HepG2 (cell line): Measurements from ENCODE around the gene RHBDL1. TPM values are rescaled to one million over a fixed set of nuclear protein-coding genes. Genes with fewer than 3 reads are reported as not detected.

Experiments
- EEA1 ChIP-seq: sonication (generic); formaldehyde crosslinking; IDR thresholded peaks from 2 replicates; pipeline ENCODE4 v1.5.1; 2020; ENCODE audit warnings: mild to moderate bottlenecking, missing genetic modification reagents, borderline replicate concordance
- FOXP4 ChIP-seq: sonication (generic); formaldehyde crosslinking; IDR thresholded peaks from 2 replicates; pipeline ENCODE4 v1.4.0; 2020; ENCODE audit warnings: missing genetic modification reagents
- GTF2F1 ChIP-seq: fragments of 150-350 bp; IDR thresholded peaks from 2 replicates; pipeline ENCODE4 v1.6.1; 2014; ENCODE audit warnings: low read length
- MBD4 ChIP-seq: IDR thresholded peaks from 2 replicates; pipeline ENCODE4 v1.6.1; 2012; ENCODE audit warnings: low read length, inconsistent platforms, borderline replicate concordance
- MEIS1 ChIP-seq: sonication (generic); formaldehyde crosslinking; IDR thresholded peaks from 2 replicates; pipeline ENCODE4 v1.9.0; 2021; ENCODE audit warnings: mild to moderate bottlenecking, missing genetic modification reagents, moderate library complexity, borderline replicate concordance
- NCOA5 ChIP-seq: sonication (generic); formaldehyde crosslinking; IDR thresholded peaks from 2 replicates; pipeline ENCODE4 v1.4.0; 2020; ENCODE audit warnings: missing genetic modification reagents
- NFKBIZ ChIP-seq: IDR thresholded peaks from 2 replicates; pipeline ENCODE4 v1.6.1; 2018; ENCODE audit warnings: missing genetic modification reagents, missing compliant biosample characterization
- NKX3-1 ChIP-seq: sonication (generic); formaldehyde crosslinking; IDR thresholded peaks from 2 replicates; pipeline ENCODE4 v1.5.0; 2020; ENCODE audit warnings: missing genetic modification reagents
- NR2F6 ChIP-seq, 2 experiments: IDR thresholded peaks; 2 replicates each; pipeline ENCODE4 v1.6.1; 2016; ENCODE audit warnings: antibody characterized with exemption in 1 of 2, mild to moderate bottlenecking in 1 of 2
- PAWR ChIP-seq: sonication (generic); formaldehyde crosslinking; IDR thresholded peaks from 2 replicates; pipeline ENCODE4 v1.4.0; 2020; ENCODE audit warnings: missing genetic modification reagents, mild to moderate bottlenecking, borderline replicate concordance
- SALL1 ChIP-seq: sonication (generic); formaldehyde crosslinking; IDR thresholded peaks from 2 replicates; pipeline ENCODE4 v1.8.0; 2022; ENCODE audit warnings: mild to moderate bottlenecking, missing genetic modification reagents
- SATB2 ChIP-seq: sonication (generic); formaldehyde crosslinking; IDR thresholded peaks from 2 replicates; pipeline ENCODE4 v1.5.0; 2020; ENCODE audit warnings: missing genetic modification reagents
- ZNF329 ChIP-seq: sonication (generic); formaldehyde crosslinking; IDR thresholded peaks from 2 replicates; pipeline ENCODE4 v1.9.0; 2021; ENCODE audit warnings: low read depth, mild to moderate bottlenecking, missing genetic modification reagents
- ZNF451 ChIP-seq: sonication (generic); formaldehyde crosslinking; IDR thresholded peaks from 2 replicates; pipeline ENCODE4 v1.5.0; 2020; ENCODE audit warnings: mild to moderate bottlenecking, missing genetic modification reagents
- ZNF503 ChIP-seq: sonication (generic); formaldehyde crosslinking; IDR thresholded peaks from 2 replicates; pipeline ENCODE4 v1.4.0; 2020; ENCODE audit warnings: missing genetic modification reagents
- ZNF660 ChIP-seq: sonication (generic); formaldehyde crosslinking; IDR thresholded peaks from 2 replicates; pipeline ENCODE4 v1.5.1; 2020; ENCODE audit warnings: mild to moderate bottlenecking, low read depth, missing genetic modification reagents, borderline replicate concordance
- ZNF800 ChIP-seq: sonication (generic); formaldehyde crosslinking; IDR thresholded peaks from 2 replicates; pipeline ENCODE4 v1.4.0; 2020; ENCODE audit warnings: missing genetic modification reagents
- polyA plus RNA-seq, 8 experiments: library from polyadenylated mRNA; depleted of rRNA in 3 of 8; stranded (reverse) in 7 of 8; unstranded in 1 of 8; fragments of >200 nt; fragmentation: Illumina TruSeq in 4 of 8; extraction: Trizol in 4 of 8; gene quantifications; 2 replicates each; pipeline versions ENCODE4 v1.2.1 to v1.2.3, GENCODE V29; 2011 to 2016; ENCODE audit warnings: low read depth in 4 of 8, missing spikeins in 1 of 8, mixed read lengths in 1 of 8; ENCODE audit not compliant: insufficient read depth in 1 of 8
- total RNA-seq, 5 experiments: library from RNA; depleted of rRNA; stranded (reverse); fragments of >200 nt; fragmentation: Illumina TruSeq; extraction: Trizol; gene quantifications; 2 replicates each; pipeline ENCODE4 v1.2.3, GENCODE V29; 2016; ENCODE audit warnings: low read depth in 1 of 5
- TF ChIP-seq, protein P1 (sequence below): sonication (generic); formaldehyde crosslinking; IDR thresholded peaks from 2 replicates; pipeline ENCODE4; 2020; ENCODE audit warnings: missing genetic modification reagents, mild to moderate bottlenecking, borderline replicate concordance
- TF ChIP-seq, protein P2 (sequence below): sonication (generic); formaldehyde crosslinking; IDR thresholded peaks from 2 replicates; pipeline ENCODE4 v1.8.1; 2023; ENCODE audit warnings: mild to moderate bottlenecking, moderate library complexity, missing genetic modification reagents

The RHBDL1 gene
- total and polyA plus RNA-seq, 2 of the 13 experiments (the other 11 are each of a cell fraction or from before 2014, with no cell fraction given) = 1.8 to 3.8 TPM

GRCh38 chr16:695355-696089 lies 20.1 kb downstream of the RHBDL1 start (continued):
- TF ChIP-seq SALL1 (peak; percentile 79), MBD4 (no peak), NR2F6 (IDR thresholded peaks at IDR 0.05) (no peak), NR2F6 (CRISPR knock-in tag; IDR thresholded peaks at IDR 0.05) (peak; percentile 36; the same call in 1 of the 2 replicates), GTF2F1 (no peak), MEIS1 (CRISPR knock-in tag) (no peak; the same call in 1 of the 2 replicates), ZNF800 (CRISPR knock-in tag) (peak; percentile 99), NCOA5 (no peak), EEA1 (CRISPR knock-in tag) (no peak), NFKBIZ (CRISPR knock-in tag) (0 out of 2 replicates have a peak, but pooled peaks have one; percentile 42), ZNF660 (CRISPR knock-in tag) (0 out of 2 replicates have a peak, but pooled peaks have one; percentile 65), ZNF329 (CRISPR knock-in tag) (no peak), PAWR (CRISPR knock-in tag) (no peak; the same call in 1 of the 2 replicates), SATB2 (no peak), ZNF451 (CRISPR knock-in tag) (peak; percentile 74), NKX3-1 (0 out of 2 replicates have a peak, but pooled peaks have one; percentile 63), ZNF503 (CRISPR knock-in tag) (no peak), FOXP4 (CRISPR knock-in tag) (no peak)
- TF ChIP-seq, protein P1, sequence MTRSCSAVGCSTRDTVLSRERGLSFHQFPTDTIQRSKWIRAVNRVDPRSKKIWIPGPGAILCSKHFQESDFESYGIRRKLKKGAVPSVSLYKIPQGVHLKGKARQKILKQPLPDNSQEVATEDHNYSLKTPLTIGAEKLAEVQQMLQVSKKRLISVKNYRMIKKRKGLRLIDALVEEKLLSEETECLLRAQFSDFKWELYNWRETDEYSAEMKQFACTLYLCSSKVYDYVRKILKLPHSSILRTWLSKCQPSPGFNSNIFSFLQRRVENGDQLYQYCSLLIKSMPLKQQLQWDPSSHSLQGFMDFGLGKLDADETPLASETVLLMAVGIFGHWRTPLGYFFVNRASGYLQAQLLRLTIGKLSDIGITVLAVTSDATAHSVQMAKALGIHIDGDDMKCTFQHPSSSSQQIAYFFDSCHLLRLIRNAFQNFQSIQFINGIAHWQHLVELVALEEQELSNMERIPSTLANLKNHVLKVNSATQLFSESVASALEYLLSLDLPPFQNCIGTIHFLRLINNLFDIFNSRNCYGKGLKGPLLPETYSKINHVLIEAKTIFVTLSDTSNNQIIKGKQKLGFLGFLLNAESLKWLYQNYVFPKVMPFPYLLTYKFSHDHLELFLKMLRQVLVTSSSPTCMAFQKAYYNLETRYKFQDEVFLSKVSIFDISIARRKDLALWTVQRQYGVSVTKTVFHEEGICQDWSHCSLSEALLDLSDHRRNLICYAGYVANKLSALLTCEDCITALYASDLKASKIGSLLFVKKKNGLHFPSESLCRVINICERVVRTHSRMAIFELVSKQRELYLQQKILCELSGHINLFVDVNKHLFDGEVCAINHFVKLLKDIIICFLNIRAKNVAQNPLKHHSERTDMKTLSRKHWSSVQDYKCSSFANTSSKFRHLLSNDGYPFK (CRISPR knock-in tag) = peak; percentile 73; the same call in 1 of the 2 replicates
- TF ChIP-seq, protein P2, sequence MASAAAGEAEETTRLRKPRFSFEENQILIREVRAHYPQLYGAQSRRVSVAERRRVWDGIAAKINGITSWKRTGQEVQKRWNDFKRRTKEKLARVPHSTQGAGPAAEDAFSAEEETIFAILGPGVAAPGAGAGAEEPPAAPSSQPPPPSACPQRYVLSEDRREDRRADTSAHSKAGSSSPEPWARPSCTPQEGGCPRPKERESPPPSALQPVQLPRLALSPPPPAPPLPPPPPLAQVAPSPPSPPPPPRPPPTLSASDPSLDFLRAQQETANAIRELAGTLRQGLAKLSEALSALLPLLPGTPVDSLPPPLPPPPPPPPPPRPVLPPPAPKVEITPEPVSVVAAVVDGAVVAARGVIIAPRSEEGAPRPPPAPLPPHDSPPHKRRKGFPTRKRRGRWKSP = peak; percentile 3; the same call in 1 of the 2 replicates
